IMR-90 (cell line): ENCODE data around the gene B3GALT6. TPM values are rescaled to one million over a fixed set of nuclear protein-coding genes. Genes with fewer than 3 reads are reported as not detected.

Experiments
- ATAC-seq: fragments of 200-7000 bp; cut with Tn5 transposase; 2 replicates; pipeline ENCODE4 v1.9.1; 2020; ENCODE audit warnings: low read depth, mild to moderate bottlenecking, moderate library complexity
- BruUV-seq: library from RNA; stranded (reverse); fragments of 400-500 nt; replicated peaks from 2 replicates; lab custom pipeline; 2021; lab: Mats Ljungman, UMichigan
- CTCF ChIA-PET: fragments of 300-600 bp; formaldehyde crosslinking; extraction: SDS; loops from one replicate; lab custom pipeline; 2021; ENCODE audit warnings: antibody characterized with exemption; lab: Yijun Ruan, JAX
- POLR2A ChIA-PET: fragments of 300-600 bp; sonication (Branson Sonifier 250); formaldehyde crosslinking; loops from one replicate; lab custom pipeline; 2022; ENCODE audit warnings: antibody characterized with exemption; ENCODE audit not compliant: unreplicated experiment; lab: Charles Lee
- DNase-seq: peaks from one replicate; pipeline ENCODE4 v3.0.0; 2013
- H2AFZ ChIP-seq: replicated peaks from 2 replicates; pipeline ENCODE3; 2013; ENCODE audit warnings: low read length, mild to moderate bottlenecking; ENCODE audit not compliant: poor library complexity
- H2AK5ac ChIP-seq: 2 replicates; pipeline ENCODE4 v1.6.1; 2013; ENCODE audit warnings: low read depth, low read length, inconsistent platforms
- H2AK9ac ChIP-seq: replicated peaks from 2 replicates; pipeline ENCODE3; 2013; ENCODE audit warnings: mild to moderate bottlenecking, low read depth, low read length, moderate library complexity; ENCODE audit not compliant: poor library complexity
- H2BK120ac ChIP-seq: 2 replicates; pipeline ENCODE4 v1.6.1; 2013; ENCODE audit warnings: low read depth, low read length, inconsistent platforms
- H2BK15ac ChIP-seq: 3 replicates; pipeline ENCODE4 v1.6.1; 2013; ENCODE audit warnings: low read depth, low read length, inconsistent platforms
- H2BK20ac ChIP-seq: 2 replicates; pipeline ENCODE4 v1.6.1; 2013; ENCODE audit warnings: low read depth, mild to moderate bottlenecking, inconsistent platforms, low read length, moderate library complexity
- H2BK5ac ChIP-seq: 2 replicates; pipeline ENCODE4 v1.6.1; 2013; ENCODE audit warnings: mild to moderate bottlenecking, low read depth, low read length, inconsistent platforms; ENCODE audit not compliant: poor library complexity, severe bottlenecking
- H3K14ac ChIP-seq: replicated peaks from 2 replicates; pipeline ENCODE4 v1.6.1; 2013; ENCODE audit warnings: low read depth, low read length, inconsistent platforms
- H3K18ac ChIP-seq: 2 replicates; pipeline ENCODE4 v1.6.1; 2013; ENCODE audit warnings: low read depth, low read length, control low read depth
- H3K23ac ChIP-seq: 2 replicates; pipeline ENCODE4 v1.6.1; 2013; ENCODE audit warnings: low read depth, low read length, inconsistent platforms
- H3K27ac ChIP-seq: 2 replicates; pipeline ENCODE4 v1.5.1; 2013; ENCODE audit warnings: mild to moderate bottlenecking, control low read depth, low read length; ENCODE audit not compliant: insufficient read depth
- H3K27me3 ChIP-seq: 2 replicates; pipeline ENCODE4 v1.6.1; 2013; ENCODE audit warnings: low read length; ENCODE audit not compliant: control insufficient read depth, insufficient read depth
- H3K36me3 ChIP-seq: 2 replicates; pipeline ENCODE4 v1.6.1; 2013; ENCODE audit warnings: low read length, mixed read lengths; ENCODE audit not compliant: control insufficient read depth, insufficient read depth
- H3K4ac ChIP-seq: 2 replicates; pipeline ENCODE4 v1.6.1; 2013; ENCODE audit warnings: low read depth, low read length, inconsistent platforms
- H3K4me1 ChIP-seq: 2 replicates; pipeline ENCODE4 v1.6.1; 2013; ENCODE audit warnings: low read length, mixed read lengths; ENCODE audit not compliant: control insufficient read depth, insufficient read depth
- H3K4me2 ChIP-seq: 2 replicates; pipeline ENCODE4 v1.6.1; 2013; ENCODE audit warnings: low read depth, mild to moderate bottlenecking, control low read depth, low read length, moderate library complexity
- H3K4me3 ChIP-seq: 2 replicates; pipeline ENCODE4 v1.5.1; 2013; ENCODE audit warnings: low read depth, mild to moderate bottlenecking, control low read depth, low read length, moderate library complexity; ENCODE audit not compliant: insufficient read depth
- H3K56ac ChIP-seq: 2 replicates; pipeline ENCODE4 v1.6.1; 2013; ENCODE audit warnings: low read length, inconsistent platforms; ENCODE audit not compliant: insufficient read depth; ENCODE audit errors: extremely low read depth
- H3K79me1 ChIP-seq, 2 experiments: 2 replicates each; pipeline ENCODE4 v1.6.1; 2013; ENCODE audit warnings: low read length in 2 of 2, inconsistent platforms in 1 of 2, low read depth in 1 of 2
- H3K9ac ChIP-seq: 2 replicates; pipeline ENCODE4 v1.6.1; 2013; ENCODE audit warnings: low read depth, low read length, control low read depth
- H3K9me1 ChIP-seq: 2 replicates; pipeline ENCODE4 v1.6.1; 2013; ENCODE audit warnings: low read length, inconsistent platforms; ENCODE audit not compliant: insufficient read depth
- H3K9me3 ChIP-seq: 2 replicates; pipeline ENCODE4 v1.6.1; 2013; ENCODE audit warnings: low read length; ENCODE audit not compliant: control insufficient read depth, insufficient read depth
- H4K20me1 ChIP-seq: 2 replicates; pipeline ENCODE4 v1.6.1; 2013; ENCODE audit warnings: low read length, inconsistent platforms; ENCODE audit not compliant: insufficient read depth
- H4K5ac ChIP-seq: 2 replicates; pipeline ENCODE4 v1.6.1; 2013; ENCODE audit warnings: mild to moderate bottlenecking, low read depth, low read length, control low read depth
- H4K8ac ChIP-seq, 2 experiments: 2 replicates each; pipeline ENCODE4 v1.6.1; 2013; ENCODE audit warnings: low read depth in 2 of 2, low read length in 2 of 2, control low read depth in 1 of 2, inconsistent platforms in 1 of 2
- H4K91ac ChIP-seq: 2 replicates; pipeline ENCODE4 v1.6.1; 2013; ENCODE audit warnings: low read depth, low read length, inconsistent platforms; ENCODE audit not compliant: insufficient read depth
- BHLHE40 ChIP-seq: fragments of 150-350 bp; IDR thresholded peaks from 2 replicates; pipeline ENCODE4 v1.6.1; 2016; ENCODE audit warnings: mild to moderate bottlenecking, low read depth, low read length
- CEBPB ChIP-seq: IDR thresholded peaks from 2 replicates; pipeline ENCODE4 v1.6.1; 2012; ENCODE audit warnings: low read depth, low read length, improper control_type of control experiment
- CHD1 ChIP-seq: IDR thresholded peaks from 2 replicates; pipeline ENCODE4 v1.6.1; 2012; ENCODE audit warnings: low read depth, low read length, improper control_type of control experiment
- CTCF ChIP-seq: conservative IDR thresholded peaks from 2 replicates; pipeline ENCODE4 v1.5.1; 2012; ENCODE audit warnings: mild to moderate bottlenecking, low read depth, low read length, improper control_type of control experiment
- ELK1 ChIP-seq: fragments of 150-350 bp; IDR thresholded peaks from 2 replicates; pipeline ENCODE4 v1.6.1; 2016; ENCODE audit warnings: low read depth, mild to moderate bottlenecking, low read length, moderate library complexity, borderline replicate concordance
- FOS ChIP-seq: fragments of 150-350 bp; IDR thresholded peaks from 2 replicates; pipeline ENCODE4 v1.6.1; 2016; ENCODE audit warnings: low read depth, low read length
- MAZ ChIP-seq: IDR thresholded peaks from 2 replicates; pipeline ENCODE4 v1.6.1; 2012; ENCODE audit warnings: low read depth, mild to moderate bottlenecking, low read length, improper control_type of control experiment, moderate library complexity, borderline replicate concordance
- MXI1 ChIP-seq: IDR thresholded peaks from 2 replicates; pipeline ENCODE4 v1.6.1; 2012; ENCODE audit warnings: low read depth, mild to moderate bottlenecking, low read length, moderate library complexity, borderline replicate concordance
- NFE2L2 ChIP-seq: fragments of 150-350 bp; IDR thresholded peaks from 2 replicates; pipeline ENCODE4 v1.6.1; 2016; ENCODE audit warnings: low read depth, mild to moderate bottlenecking, low read length
- RAD21 ChIP-seq: IDR thresholded peaks from 2 replicates; pipeline ENCODE4 v1.6.1; 2012; ENCODE audit warnings: low read length, improper control_type of control experiment
- RCOR1 ChIP-seq: IDR thresholded peaks from 2 replicates; pipeline ENCODE4 v1.6.1; 2012; ENCODE audit warnings: mild to moderate bottlenecking, low read length, improper control_type of control experiment; ENCODE audit not compliant: insufficient replicate concordance
- RFX5 ChIP-seq: IDR thresholded peaks from 2 replicates; pipeline ENCODE4 v1.8.0; 2012; ENCODE audit warnings: low read depth, mild to moderate bottlenecking, low read length, moderate library complexity
- SMC3 ChIP-seq: fragments of 150-350 bp; IDR thresholded peaks from 2 replicates; pipeline ENCODE4 v1.6.1; 2016; ENCODE audit warnings: low read depth, mild to moderate bottlenecking, antibody characterized with exemption, low read length, moderate library complexity
- USF2 ChIP-seq: fragments of 150-350 bp; IDR thresholded peaks from 2 replicates; pipeline ENCODE4 v1.6.1; 2017; ENCODE audit warnings: mild to moderate bottlenecking, antibody characterized with exemption, low read length, low read depth
- WGBS, 2 experiments: methylation state at CpG; one replicate each; pipeline versions ENCODE4 v1.1.5 to v1.1.7; 2013; ENCODE audit warnings: missing lambda C conversion rate in 2 of 2; ENCODE audit not compliant: insufficient read length in 1 of 2; ENCODE audit errors: extremely low coverage in 2 of 2; 5-methylcytosine and 5-hydroxymethylcytosine counted together
- dilution Hi-C: fragments of 300-500 bp; cut with HindIII; formaldehyde crosslinking; loops from one replicate; pipeline ENCODE4 v1.14.3; 2018; ENCODE audit warnings: low sequenced_read_pairs; ENCODE audit not compliant: unreplicated experiment
- in situ Hi-C: fragments of 300-500 bp; cut with MboI; formaldehyde crosslinking; loops from 3 replicates; pipeline ENCODE4 v1.14.3; 2019; ENCODE audit warnings: low sequenced_read_pairs, inconsistent platforms, mixed read lengths
- intact Hi-C: fragments of 100-400 bp; cut with micrococcal nuclease; formaldehyde crosslinking; loops from 2 replicates; pipeline ENCODE4 v1.10.0; 2022
- polyA plus RNA-seq, 3 experiments: library from polyadenylated mRNA; depleted of rRNA; stranded (reverse); fragments of >200 nt; gene quantifications; 2 replicates each; pipeline ENCODE4 v1.2.3, GENCODE V29; 2012; ENCODE audit warnings: low replicate concordance in 1 of 3
- total RNA-seq: library from RNA; depleted of rRNA; stranded (reverse); fragments of >200 nt; gene quantifications from 2 replicates; pipeline ENCODE4 v1.2.3, GENCODE V29; 2012

Gene B3GALT6
- total and polyA plus RNA-seq, 2 of the 4 experiments (the other 2 are of a cell fraction), result 12.2 to 23.0 TPM

- CTCF ChIA-PET, result no interaction called here
- no peak for TF ChIP-seq USF2
- TF ChIP-seq ELK1, result no peak
- TF ChIP-seq CHD1, result no peak
- no peak for TF ChIP-seq MXI1
- no peak for TF ChIP-seq CEBPB
- TF ChIP-seq RAD21, result no peak
- no peak for TF ChIP-seq SMC3
- TF ChIP-seq MAZ, result no peak
- TF ChIP-seq RCOR1, result no peak
- TF ChIP-seq BHLHE40, result no peak
- TF ChIP-seq RFX5, result no peak
- TF ChIP-seq NFE2L2, result no peak
- TF ChIP-seq FOS, result no peak
- no peak for TF ChIP-seq CTCF
Measured at GRCh38 chr1:1183833-1184775, 47.9 kb upstream of the B3GALT6 start.

More at GRCh38 chr1:1183833-1184775, 47.9 kb upstream of the B3GALT6 start:
- no peaks in the 10 kb centered on the region for H3K36me3 ChIP-seq
- in situ Hi-C loops (no loop called here), intact Hi-C loops (no loop called here), dilution Hi-C loops (no loop called here)
- H3K79me1 ChIP-seq, result no peaks in the 10 kb centered on the region
- no peak overlapping the region for H3K14ac ChIP-seq
- H3K27ac ChIP-seq, result no peak overlapping the region
- H3K9me3 ChIP-seq, result no peaks in the 10 kb centered on the region
- ATAC-seq, result no peak
- no peak overlapping the region for H4K8ac ChIP-seq
- DNase-seq, result no peak
- H3K4me3 ChIP-seq, result no peak overlapping the region
- no peak overlapping the region for H2BK20ac ChIP-seq
- no peaks in the 10 kb centered on the region for H4K20me1 ChIP-seq
- H2BK120ac ChIP-seq, result no peak overlapping the region
- H3K4ac ChIP-seq, result no peak overlapping the region
- no TSS peak for BruUV-seq
- POLR2A ChIA-PET, result no interaction called here
- no peak overlapping the region for H2BK5ac ChIP-seq
- H3K4me1 ChIP-seq, result no peaks in the 10 kb centered on the region
- peaks cover 2% of the 10 kb centered on the region; the same call in 1 of the 2 replicates for H3K27me3 ChIP-seq
- no peak overlapping the region for H3K4me2 ChIP-seq
- H3K56ac ChIP-seq, result no peak overlapping the region
- no peak overlapping the region for H2BK15ac ChIP-seq
- no peak overlapping the region for H4K91ac ChIP-seq
- H2AK5ac ChIP-seq, result no peak overlapping the region
- no peak overlapping the region for H2AFZ ChIP-seq
- no peaks in the 10 kb centered on the region for H3K9me1 ChIP-seq
- no peak overlapping the region for H2AK9ac ChIP-seq
- H3K18ac ChIP-seq, result no peak overlapping the region
- no peak overlapping the region for H4K5ac ChIP-seq
- H3K23ac ChIP-seq, result no peak overlapping the region
- WGBS, 2 experiments, result 73% methylated on average over 12 of the region's 33 CpGs; no CpG with 5 or more reads in 1 of the 2 experiments
- H3K9ac ChIP-seq, result no peak overlapping the region
